ENCODE data around the gene RBM20. TPM values are rescaled to one million over a fixed set of nuclear protein-coding genes. Genes with fewer than 3 reads are reported as not detected.
A peak's percentile ranks its signal among the peaks of the same experiment; 100 is the strongest.

RBM20 gene
- total and polyA plus RNA-seq, 2 of the 13 experiments (the other 11 are each of a cell fraction or from before 2014, with no cell fraction given) = 0.02 to 0.22 TPM

GRCh38 chr10:110837418-110838171, 193.5 kb downstream of the RBM20 start (continued):
- TF ChIP-seq RARA (CRISPR knock-in tag; IDR thresholded peaks at IDR 0.05) (peak; percentile 38; the same call in 1 of the 2 replicates), FOXO1 (CRISPR knock-in tag; IDR thresholded peaks at IDR 0.05) (0 out of 2 replicates have a peak, but pooled peaks have one; percentile 15), KDM4B (CRISPR knock-in tag; IDR thresholded peaks at IDR 0.05) (no peak), ZNF414 (CRISPR knock-in tag; IDR thresholded peaks at IDR 0.05) (no peak), RAD51 (IDR thresholded peaks at IDR 0.05; ENCODE audit: borderline replicate concordance) (no peak), FOXK2 (IDR thresholded peaks at IDR 0.05) (no peak), MTA1 (CRISPR knock-in tag; IDR thresholded peaks at IDR 0.05; ENCODE audit: borderline replicate concordance) (no peak), ZNF235 (CRISPR knock-in tag; IDR thresholded peaks at IDR 0.05; ENCODE audit: borderline replicate concordance) (no peak), NRL (CRISPR knock-in tag; IDR thresholded peaks at IDR 0.05; ENCODE audit: borderline replicate concordance) (no peak), FOXP4 (CRISPR knock-in tag; IDR thresholded peaks at IDR 0.05) (peak; percentile 35; the same call in 1 of the 2 replicates), TCF12 (IDR thresholded peaks at IDR 0.05) (no peak), TCF12 (CRISPR knock-in tag; IDR thresholded peaks at IDR 0.05) (no peak), HOMEZ (CRISPR knock-in tag; IDR thresholded peaks at IDR 0.05; ENCODE audit: low read depth) (peak; percentile 48; the same call in 1 of the 2 replicates), ZNF281 (CRISPR knock-in tag; IDR thresholded peaks at IDR 0.05; ENCODE audit: borderline replicate concordance) (no peak)
